ENCODE data around the gene TTC17. TPM values are rescaled to one million over a fixed set of nuclear protein-coding genes. Genes with fewer than 3 reads are reported as not detected.

Gene TTC17
- total RNA-seq, 2 experiments from 2014 or later, result 71.3 to 84.2 TPM

DNA sequence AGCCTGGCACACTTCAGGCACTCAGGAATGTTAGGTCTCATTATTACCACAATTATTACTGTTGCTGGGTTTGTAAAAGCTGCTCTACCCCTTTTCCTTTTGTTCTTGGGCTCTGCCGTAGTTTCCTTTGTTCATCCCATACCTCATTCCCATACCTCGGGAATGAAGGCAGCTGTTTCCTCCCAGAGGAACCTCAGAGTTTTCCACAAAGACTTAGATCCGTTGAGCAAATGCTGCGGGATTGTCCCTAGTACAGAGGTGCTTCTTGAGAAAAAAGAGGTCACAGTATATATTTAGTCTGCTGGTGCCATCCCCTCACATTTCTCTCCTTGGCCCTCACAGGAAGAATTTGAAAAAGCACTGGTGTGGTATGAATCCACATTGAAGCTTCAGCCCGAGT lies 134.7 kb downstream of the TTC17 start:
- intact Hi-C loops (cut with micrococcal nuclease; ENCODE audit: unreplicated experiment), result no loop called here
- POLR2A ChIA-PET, result no interaction called here
- no peaks in the 10 kb centered on the region for H3K79me2 ChIP-seq (ENCODE audit: insufficient read depth, low read depth, low read length)
- no peak for TF ChIP-seq EZH2phosphoT487 (IDR thresholded peaks at IDR 0.05; ENCODE audit: borderline replicate concordance, low read depth, low read length)
- TF ChIP-seq, protein P1, sequence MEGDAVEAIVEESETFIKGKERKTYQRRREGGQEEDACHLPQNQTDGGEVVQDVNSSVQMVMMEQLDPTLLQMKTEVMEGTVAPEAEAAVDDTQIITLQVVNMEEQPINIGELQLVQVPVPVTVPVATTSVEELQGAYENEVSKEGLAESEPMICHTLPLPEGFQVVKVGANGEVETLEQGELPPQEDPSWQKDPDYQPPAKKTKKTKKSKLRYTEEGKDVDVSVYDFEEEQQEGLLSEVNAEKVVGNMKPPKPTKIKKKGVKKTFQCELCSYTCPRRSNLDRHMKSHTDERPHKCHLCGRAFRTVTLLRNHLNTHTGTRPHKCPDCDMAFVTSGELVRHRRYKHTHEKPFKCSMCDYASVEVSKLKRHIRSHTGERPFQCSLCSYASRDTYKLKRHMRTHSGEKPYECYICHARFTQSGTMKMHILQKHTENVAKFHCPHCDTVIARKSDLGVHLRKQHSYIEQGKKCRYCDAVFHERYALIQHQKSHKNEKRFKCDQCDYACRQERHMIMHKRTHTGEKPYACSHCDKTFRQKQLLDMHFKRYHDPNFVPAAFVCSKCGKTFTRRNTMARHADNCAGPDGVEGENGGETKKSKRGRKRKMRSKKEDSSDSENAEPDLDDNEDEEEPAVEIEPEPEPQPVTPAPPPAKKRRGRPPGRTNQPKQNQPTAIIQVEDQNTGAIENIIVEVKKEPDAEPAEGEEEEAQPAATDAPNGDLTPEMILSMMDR (conservative IDR thresholded peaks at IDR 0.05; ENCODE audit: low read length), result no peak
- no peaks in the 10 kb centered on the region for H4K20me1 ChIP-seq (ENCODE audit: insufficient read depth, low read length)
- no peak overlapping the region for H3K27ac ChIP-seq (ENCODE audit: low read depth, low read length, poor library complexity, severe bottlenecking)
- no peak overlapping the region for H3K4me3 ChIP-seq (ENCODE audit: low read depth, low read length, poor library complexity, severe bottlenecking)
- no TSS peak for BruUV-seq (replicated peaks)
- H3K4me1 ChIP-seq (ENCODE audit: insufficient read depth, low read length, poor library complexity, severe bottlenecking), result no peaks in the 10 kb centered on the region
- no peak overlapping the region for H2AFZ ChIP-seq (ENCODE audit: low read length)
- H3K4me2 ChIP-seq (ENCODE audit: low read length), result no peak overlapping the region
- CTCF ChIA-PET (ENCODE audit: unreplicated experiment), result no interaction called here
- no peaks in the 10 kb centered on the region for H3K9me2 ChIP-seq (ENCODE audit: insufficient read depth, low read length)
- H3K36me3 ChIP-seq (ENCODE audit: insufficient read depth, low read length), result peaks cover 58% of the 10 kb centered on the region
- H3K9me3 ChIP-seq (ENCODE audit: low read length), result no peaks in the 10 kb centered on the region
- no peak for DNase-seq (ENCODE audit: low spot score)

DNA sequence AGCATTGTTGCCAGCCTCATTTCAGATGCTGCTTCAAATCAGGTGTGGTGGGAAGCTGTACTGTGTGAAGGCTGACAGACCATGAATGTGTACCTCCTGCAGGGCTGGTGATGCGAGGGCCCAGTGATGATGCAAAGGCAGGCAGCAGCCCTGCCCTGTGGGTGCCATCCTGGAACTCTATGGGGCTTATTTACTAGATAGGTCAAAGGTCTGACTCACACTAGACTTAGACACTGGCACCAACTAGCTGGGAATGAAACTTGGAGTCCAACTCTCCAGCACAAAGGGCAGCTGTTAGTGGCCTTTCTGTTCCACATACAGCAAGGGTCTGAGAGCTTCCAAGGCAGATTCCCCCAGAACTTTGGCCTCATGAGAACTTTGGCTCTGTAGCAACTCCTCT lies 138.4 kb downstream of the TTC17 start:
- Histone ChIP-seq H3K9me2 (ENCODE audit: insufficient read depth, low read length) (no peaks in the 10 kb centered on the region), H3K4me3 (ENCODE audit: low read depth, low read length, poor library complexity, severe bottlenecking) (no peak overlapping the region), H3K36me3 (ENCODE audit: insufficient read depth, low read length) (peaks cover 32% of the 10 kb centered on the region), H3K4me1 (ENCODE audit: insufficient read depth, low read length, poor library complexity, severe bottlenecking) (no peaks in the 10 kb centered on the region), H3K27ac (ENCODE audit: low read depth, low read length, poor library complexity, severe bottlenecking) (no peak overlapping the region), H2AFZ (ENCODE audit: low read length) (no peak overlapping the region), H4K20me1 (ENCODE audit: insufficient read depth, low read length) (no peaks in the 10 kb centered on the region), H3K79me2 (ENCODE audit: insufficient read depth, low read depth, low read length) (no peaks in the 10 kb centered on the region), H3K4me2 (ENCODE audit: low read length) (no peak overlapping the region), H3K9me3 (ENCODE audit: low read length) (no peaks in the 10 kb centered on the region)
- BruUV-seq (replicated peaks), result no TSS peak
- DNase-seq (ENCODE audit: low spot score), result no peak
- ChIA-PET CTCF (ENCODE audit: unreplicated experiment) (no interaction called here), POLR2A (interaction anchor here (0.6 to 0.9 kb wide), 3 partner anchors 11 to 68 kb away, joined by 3 read pairs; no protein-coding TSS in a partner anchor)
- intact Hi-C loops (cut with micrococcal nuclease; ENCODE audit: unreplicated experiment), result no loop called here
- TF ChIP-seq, protein P1 (conservative IDR thresholded peaks at IDR 0.05; ENCODE audit: low read length), result no peak
- TF ChIP-seq EZH2phosphoT487 (IDR thresholded peaks at IDR 0.05; ENCODE audit: borderline replicate concordance, low read depth, low read length), result no peak

DNA sequence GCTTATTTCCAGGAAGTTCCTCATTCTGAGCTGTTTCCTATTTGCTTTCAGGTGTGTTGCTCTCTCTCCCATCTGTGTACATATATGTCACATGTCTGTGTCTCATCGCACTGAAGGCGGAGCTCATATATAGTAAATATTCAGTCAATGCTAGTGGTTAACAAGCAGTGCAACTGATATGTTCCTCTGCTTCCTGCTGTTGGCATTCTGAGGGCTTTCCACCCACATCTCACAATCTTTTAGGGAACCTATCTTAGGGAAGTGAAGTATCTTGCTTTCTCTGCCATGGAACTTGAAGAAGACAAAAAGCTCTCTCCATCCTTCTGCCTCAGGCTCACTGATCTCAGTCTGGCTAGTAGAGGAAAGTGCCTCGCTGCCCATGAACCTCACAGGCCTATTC lies 139.8 kb downstream of the TTC17 start:
- peaks cover 18% of the 10 kb centered on the region for H3K36me3 ChIP-seq (ENCODE audit: insufficient read depth, low read length)
- H3K9me2 ChIP-seq (ENCODE audit: insufficient read depth, low read length), result no peaks in the 10 kb centered on the region
- H3K79me2 ChIP-seq (ENCODE audit: insufficient read depth, low read depth, low read length), result no peaks in the 10 kb centered on the region
- CTCF ChIA-PET (ENCODE audit: unreplicated experiment), result no interaction called here
- no peaks in the 10 kb centered on the region for H3K4me1 ChIP-seq (ENCODE audit: insufficient read depth, low read length, poor library complexity, severe bottlenecking)
- no peaks in the 10 kb centered on the region for H4K20me1 ChIP-seq (ENCODE audit: insufficient read depth, low read length)
- no peak overlapping the region for H2AFZ ChIP-seq (ENCODE audit: low read length)
- POLR2A ChIA-PET, result interaction anchor here (0.6 kb wide), 1 partner anchor 65 kb away, joined by 5 read pairs; no protein-coding TSS in a partner anchor
- intact Hi-C loops (cut with micrococcal nuclease; ENCODE audit: unreplicated experiment), result no loop called here
- BruUV-seq (replicated peaks), result no TSS peak
- no peak overlapping the region for H3K4me2 ChIP-seq (ENCODE audit: low read length)
- no peaks in the 10 kb centered on the region for H3K9me3 ChIP-seq (ENCODE audit: low read length)
- no peak overlapping the region for H3K27ac ChIP-seq (ENCODE audit: low read depth, low read length, poor library complexity, severe bottlenecking)
- H3K4me3 ChIP-seq (ENCODE audit: low read depth, low read length, poor library complexity, severe bottlenecking), result no peak overlapping the region
- no peak for TF ChIP-seq EZH2phosphoT487 (IDR thresholded peaks at IDR 0.05; ENCODE audit: borderline replicate concordance, low read depth, low read length)
- TF ChIP-seq, protein P1 (conservative IDR thresholded peaks at IDR 0.05; ENCODE audit: low read length), result no peak
- DNase-seq (ENCODE audit: low spot score), result no peak

Measured in OCI-LY7 (cell line).